AG04449 (cell line): Measurements from ENCODE around the gene COL5A1.

Source experiments
- CTCF ChIA-PET: fragments of 350-600 bp; formaldehyde crosslinking; extraction: SDS; loops from one replicate; lab custom pipeline; 2021; ENCODE audit warnings: antibody characterized with exemption; lab: Yijun Ruan, JAX
- POLR2A ChIA-PET: fragments of 400-600, 350-600 bp; formaldehyde crosslinking; extraction: SDS; loops from one replicate; lab custom pipeline; 2020; ENCODE audit warnings: antibody characterized with exemption, inconsistent platforms; lab: Yijun Ruan, JAX
- DNase-seq: peaks from one replicate; pipeline ENCODE4 v3.0.0-alpha.2; 2010; ENCODE audit warnings: low read depth, low spot score
- H3K4me3 ChIP-seq: 2 replicates; pipeline ENCODE4 v1.5.1; 2011; ENCODE audit warnings: low read depth, mild to moderate bottlenecking, control low read depth, low read length
- CTCF ChIP-seq: IDR thresholded peaks from one replicate; pipeline ENCODE4 v1.5.1; 2011; ENCODE audit warnings: mild to moderate bottlenecking, moderate library complexity, low read length, control low read depth, inconsistent platforms; ENCODE audit not compliant: insufficient read depth; ENCODE audit errors: missing control alignments

The COL5A1 gene

DNA sequence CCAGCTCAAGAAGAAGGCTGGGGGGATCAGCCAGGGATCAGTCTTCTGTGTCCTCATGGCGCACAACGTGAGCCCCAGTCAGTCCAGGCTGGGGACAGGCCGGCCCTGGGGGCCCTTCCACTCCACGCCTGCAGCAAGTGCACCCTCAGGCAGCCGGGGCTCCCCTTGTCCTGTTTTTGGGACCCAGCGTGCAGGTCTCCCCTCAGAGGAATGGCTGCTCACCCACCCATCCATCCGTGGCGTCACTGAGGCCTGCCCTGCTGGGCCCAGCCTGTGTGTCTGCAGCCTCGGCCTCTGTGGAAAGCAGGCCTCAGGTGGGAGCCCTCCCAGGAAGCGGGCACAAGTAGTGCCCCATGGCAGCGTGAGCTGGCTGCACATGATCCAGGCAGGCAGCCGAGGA is 186.4 kb downstream of the COL5A1 start:
- H3K4me3 ChIP-seq: no peak overlapping the region
- CTCF ChIA-PET: interaction anchor here (0.9 kb wide), 1 partner anchor 12 kb away, joined by 3 read pairs; no protein-coding TSS in a partner anchor
- POLR2A ChIA-PET: no interaction called here
- TF ChIP-seq CTCF: no peak
- no peak for DNase-seq

GRCh38 chr9:134828892-134829291 is 187.3 kb downstream of the COL5A1 start:
- DNase-seq: no peak
- ChIA-PET POLR2A (no interaction called here), CTCF (no interaction called here)
- H3K4me3 ChIP-seq: no peak overlapping the region
- no peak for TF ChIP-seq CTCF

DNA sequence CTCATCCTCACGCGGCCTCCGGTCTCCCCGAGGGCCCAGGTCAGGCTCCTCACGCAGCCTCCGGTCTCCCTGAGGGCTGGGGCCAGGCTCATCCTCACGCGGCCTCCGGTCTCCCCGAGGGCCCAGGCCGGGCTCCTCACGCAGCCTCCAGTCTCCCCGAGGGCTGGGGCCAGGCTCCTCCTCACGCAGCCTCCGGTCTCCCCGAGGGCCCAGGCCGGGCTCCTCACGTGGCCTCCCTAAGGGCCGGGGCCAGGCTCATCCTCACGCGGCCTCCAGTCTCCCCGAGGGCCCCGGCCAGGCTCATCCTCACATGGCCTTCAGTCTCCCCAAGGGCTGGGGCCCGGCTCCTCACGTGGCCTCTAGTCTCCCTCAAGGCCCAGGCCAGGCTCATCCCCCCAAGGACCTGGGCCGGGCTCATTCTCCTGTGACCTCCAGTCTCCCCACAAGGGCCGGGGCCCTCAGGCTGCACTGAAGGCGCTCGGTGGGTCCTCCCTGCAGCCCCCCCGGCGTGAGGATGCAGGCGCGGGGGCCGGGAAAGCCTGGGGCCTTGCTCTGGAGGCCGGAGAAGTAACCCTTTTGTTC is 187.8 kb downstream of the COL5A1 start:
- CTCF ChIA-PET: no interaction called here
- POLR2A ChIA-PET: no interaction called here
- no peak for DNase-seq
- TF ChIP-seq CTCF: no peak
- no peak overlapping the region for H3K4me3 ChIP-seq

DNA sequence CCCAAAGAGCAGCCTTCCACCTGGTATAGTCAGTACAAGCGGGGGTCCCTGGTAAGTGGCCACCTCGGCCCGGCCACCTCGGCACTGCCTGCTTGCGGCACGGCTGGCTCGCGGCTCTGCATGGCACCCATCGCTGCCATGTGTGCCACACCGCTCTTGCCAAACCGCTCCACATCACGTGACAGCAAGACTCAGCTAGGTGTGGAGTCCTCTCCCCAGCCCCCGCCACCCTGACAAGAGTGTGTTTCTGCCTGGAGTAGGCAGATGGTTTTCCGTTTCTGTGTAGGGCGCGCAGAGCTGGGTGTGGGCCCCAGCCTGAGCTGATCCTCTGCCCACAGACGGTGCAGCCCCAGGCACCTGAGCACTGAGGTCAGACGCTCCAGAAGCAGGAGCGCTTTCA is 188.5 kb downstream of the COL5A1 start:
- DNase-seq: no peak
- ChIA-PET CTCF (interaction anchor here (1.3 kb wide), 1 partner anchor 10 kb away, joined by 3 read pairs; no protein-coding TSS in a partner anchor), POLR2A (no interaction called here)
- no peak for TF ChIP-seq CTCF
- H3K4me3 ChIP-seq: no peak overlapping the region

- H3K4me3 ChIP-seq: no peak overlapping the region
- POLR2A ChIA-PET: interaction anchor here (0.6 kb wide), 1 partner anchor 40 kb away, joined by 4 read pairs; no protein-coding TSS in a partner anchor
- no peak for TF ChIP-seq CTCF
- CTCF ChIA-PET: interaction anchor here (0.6 to 1.3 kb wide), 2 partner anchors 9 to 37 kb away, joined by 3 read pairs; no protein-coding TSS in a partner anchor
- DNase-seq: no peak
These were observed 189.5 kb downstream of the COL5A1 start for GRCh38 chr9:134830926-134831720.

DNA sequence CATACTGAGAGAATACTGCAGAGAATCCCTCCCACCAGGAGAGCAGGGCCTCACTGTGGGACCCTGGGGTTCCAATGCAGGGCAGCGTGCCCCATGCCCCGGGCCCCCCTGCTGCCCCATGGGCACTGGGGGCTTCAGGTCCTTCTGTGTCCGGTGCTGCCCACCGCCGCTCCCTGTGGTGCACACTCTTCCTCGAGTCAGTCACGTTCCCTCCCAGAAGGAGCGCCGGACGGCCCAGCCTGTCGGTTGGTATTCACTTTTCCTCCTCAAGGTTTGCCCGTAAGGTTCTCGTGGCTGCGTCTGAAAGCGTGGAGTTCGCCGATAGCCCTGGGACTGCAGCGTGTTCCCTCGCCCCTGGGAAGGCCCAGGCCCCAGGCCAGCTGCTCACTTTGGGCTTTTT is 190.9 kb downstream of the COL5A1 start:
- CTCF ChIA-PET: no interaction called here
- DNase-seq: no peak
- TF ChIP-seq CTCF: no peak
- H3K4me3 ChIP-seq: no peak overlapping the region
- POLR2A ChIA-PET: no interaction called here
